Mesothelial cell of epicardium (in vitro differentiated cells): ENCODE results near the gene COL4A1. TPM values are rescaled to one million over a fixed set of nuclear protein-coding genes. Genes with fewer than 3 reads are reported as not detected.

Experiments
- DNase-seq, 2 experiments: peaks; one replicate each; pipeline ENCODE4 v3.0.0; 2021; ENCODE audit warnings: low spot score in 2 of 2; ENCODE audit not compliant: unreplicated experiment in 2 of 2
- H3K27ac Mint-ChIP-seq: 2 replicates; pipeline ENCODE4 v1.8.0; 2021; ENCODE audit warnings: mixed read lengths
- H3K27me3 Mint-ChIP-seq: 2 replicates; pipeline ENCODE4 v1.8.0; 2021; ENCODE audit warnings: low read depth, mixed read lengths
- H3K36me3 Mint-ChIP-seq: 2 replicates; pipeline ENCODE4 v1.8.0; 2021; ENCODE audit warnings: mixed read lengths
- H3K4me1 Mint-ChIP-seq: 2 replicates; pipeline ENCODE4 v1.8.0; 2021; ENCODE audit warnings: mixed read lengths
- H3K4me3 Mint-ChIP-seq: 2 replicates; pipeline ENCODE4 v1.8.0; 2021; ENCODE audit warnings: mild to moderate bottlenecking, moderate library complexity, mixed read lengths
- H3K9me3 Mint-ChIP-seq: 2 replicates; pipeline ENCODE4 v1.8.0; 2021; ENCODE audit warnings: mixed read lengths
- total RNA-seq: library from RNA; stranded (reverse); gene quantifications from 3 replicates; pipeline ENCODE4 v1.2.1, GENCODE V29; 2021
- TF ChIP-seq, protein P1 (sequence below): fragments of 200-600 bp; sonication (generic); IDR thresholded peaks from one replicate; pipeline ENCODE4 v1.5.0; 2021; ENCODE audit warnings: antibody characterized with exemption; ENCODE audit not compliant: unreplicated experiment

Gene COL4A1
- total RNA-seq, 1 donor from 2014 or later = 362 TPM

- H3K4me3 Mint-ChIP-seq = peak overlapping the region; percentile 22
- TF ChIP-seq, protein P1, sequence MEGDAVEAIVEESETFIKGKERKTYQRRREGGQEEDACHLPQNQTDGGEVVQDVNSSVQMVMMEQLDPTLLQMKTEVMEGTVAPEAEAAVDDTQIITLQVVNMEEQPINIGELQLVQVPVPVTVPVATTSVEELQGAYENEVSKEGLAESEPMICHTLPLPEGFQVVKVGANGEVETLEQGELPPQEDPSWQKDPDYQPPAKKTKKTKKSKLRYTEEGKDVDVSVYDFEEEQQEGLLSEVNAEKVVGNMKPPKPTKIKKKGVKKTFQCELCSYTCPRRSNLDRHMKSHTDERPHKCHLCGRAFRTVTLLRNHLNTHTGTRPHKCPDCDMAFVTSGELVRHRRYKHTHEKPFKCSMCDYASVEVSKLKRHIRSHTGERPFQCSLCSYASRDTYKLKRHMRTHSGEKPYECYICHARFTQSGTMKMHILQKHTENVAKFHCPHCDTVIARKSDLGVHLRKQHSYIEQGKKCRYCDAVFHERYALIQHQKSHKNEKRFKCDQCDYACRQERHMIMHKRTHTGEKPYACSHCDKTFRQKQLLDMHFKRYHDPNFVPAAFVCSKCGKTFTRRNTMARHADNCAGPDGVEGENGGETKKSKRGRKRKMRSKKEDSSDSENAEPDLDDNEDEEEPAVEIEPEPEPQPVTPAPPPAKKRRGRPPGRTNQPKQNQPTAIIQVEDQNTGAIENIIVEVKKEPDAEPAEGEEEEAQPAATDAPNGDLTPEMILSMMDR = no peak
- no peaks in the 10 kb centered on the region for H3K9me3 Mint-ChIP-seq
- H3K27me3 Mint-ChIP-seq = no peaks in the 10 kb centered on the region
- H3K36me3 Mint-ChIP-seq = no peaks in the 10 kb centered on the region
- DNase-seq = no peak
- peaks cover 23% of the 10 kb centered on the region for H3K4me1 Mint-ChIP-seq
- peak overlapping the region; percentile 90 for H3K27ac Mint-ChIP-seq
These were observed 180.5 kb downstream of the COL4A1 start for GRCh38 chr13:110126391-110126961.

GRCh38 chr13:110125613-110126272 lies 181.2 kb downstream of the COL4A1 start:
- H3K9me3 Mint-ChIP-seq = no peaks in the 10 kb centered on the region
- peaks cover 23% of the 10 kb centered on the region for H3K4me1 Mint-ChIP-seq
- no peak for DNase-seq
- TF ChIP-seq, protein P1 = no peak
- H3K36me3 Mint-ChIP-seq = no peaks in the 10 kb centered on the region
- peaks cover 2% of the 10 kb centered on the region for H3K27me3 Mint-ChIP-seq
- no peak overlapping the region for H3K4me3 Mint-ChIP-seq
- peak overlapping the region; percentile 90 for H3K27ac Mint-ChIP-seq

DNA sequence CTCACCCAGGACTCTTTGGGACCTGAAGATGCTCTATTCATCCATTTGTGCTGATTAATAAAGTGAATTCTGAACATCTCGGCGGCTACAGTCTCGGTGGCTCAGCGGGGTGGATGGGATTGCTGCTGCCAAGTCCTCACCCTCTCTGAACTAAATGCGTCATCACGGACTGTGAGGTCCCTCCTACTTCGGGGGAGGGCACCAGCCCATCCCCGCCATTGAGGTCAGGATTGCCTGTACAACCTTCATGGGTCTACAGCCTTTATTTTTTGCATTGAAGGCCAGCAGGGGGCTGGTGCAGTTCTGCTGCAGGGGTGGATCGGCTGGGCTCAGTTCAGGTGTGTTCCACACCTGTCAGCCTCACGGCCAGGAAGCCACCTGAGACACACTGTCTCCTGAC lies 181.8 kb downstream of the COL4A1 start:
- Mint-ChIP-seq H3K27me3 (peaks cover 4% of the 10 kb centered on the region), H3K4me1 (peaks cover 23% of the 10 kb centered on the region), H3K27ac (no peak overlapping the region), H3K9me3 (no peaks in the 10 kb centered on the region), H3K36me3 (no peaks in the 10 kb centered on the region), H3K4me3 (no peak overlapping the region)
- DNase-seq = no peak
- TF ChIP-seq, protein P1 = no peak

- Mint-ChIP-seq H3K36me3 (no peaks in the 10 kb centered on the region), H3K9me3 (no peaks in the 10 kb centered on the region), H3K27me3 (peaks cover 4% of the 10 kb centered on the region), H3K4me3 (no peak overlapping the region), H3K27ac (no peak overlapping the region), H3K4me1 (peaks cover 23% of the 10 kb centered on the region)
- DNase-seq = no peak
- TF ChIP-seq, protein P1 = no peak
These were observed 182.6 kb downstream of the COL4A1 start for GRCh38 chr13:110124201-110124940.

- H3K9me3 Mint-ChIP-seq = no peaks in the 10 kb centered on the region
- no peaks in the 10 kb centered on the region for H3K36me3 Mint-ChIP-seq
- H3K4me3 Mint-ChIP-seq = no peak overlapping the region
- peaks cover 23% of the 10 kb centered on the region for H3K4me1 Mint-ChIP-seq
- TF ChIP-seq, protein P1 = no peak
- DNase-seq = no peak
- peak overlapping the region; percentile 11 for H3K27ac Mint-ChIP-seq
- peaks cover 4% of the 10 kb centered on the region for H3K27me3 Mint-ChIP-seq
These were observed 183.7 kb downstream of the COL4A1 start for GRCh38 chr13:110123041-110123809.
